ENCODE data around the gene FAM53B. TPM values are rescaled to one million over a fixed set of nuclear protein-coding genes. Genes with fewer than 3 reads are reported as not detected.

Gene FAM53B
- total and polyA plus RNA-seq, 4 donors, result 5.1 to 20.6 (median 9.6) TPM

DNA sequence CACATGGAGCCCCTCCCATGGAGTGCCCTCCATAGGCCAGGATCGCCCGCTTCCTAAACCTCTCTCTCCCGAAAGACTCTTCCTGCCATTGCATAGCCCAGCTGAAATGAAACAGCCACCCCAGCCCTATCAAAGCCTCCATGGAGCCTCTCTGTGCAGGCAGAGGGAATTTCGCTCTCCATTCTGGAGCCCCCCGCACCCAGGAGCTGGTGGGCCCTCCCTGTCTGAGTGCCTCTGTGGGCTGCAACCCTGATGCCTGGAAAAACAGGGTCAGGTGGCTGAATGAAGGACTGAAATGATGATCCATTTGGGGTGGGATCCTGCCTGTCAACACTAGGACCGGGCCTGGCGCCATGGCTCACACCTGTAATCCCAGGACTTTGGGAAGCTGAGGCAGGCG, 106.4 kb downstream of the FAM53B start:
- intact Hi-C loops (cut with DNase I), result no loop called here
- no peak for DNase-seq
- Histone ChIP-seq H3K4me3 (ENCODE audit: low read length in 2 of 2) (no peak overlapping the region), H3K27ac (ENCODE audit: low read depth in 1 of 2, low read length in 2 of 2) (no peak overlapping the region), H3K27me3 (ENCODE audit: control insufficient read depth in 1 of 2, insufficient read depth in 2 of 2, low read length in 1 of 2) (no peaks in the 10 kb centered on the region), H3K4me1 (ENCODE audit: control insufficient read depth in 1 of 2, insufficient read depth in 2 of 2, low read length in 2 of 2) (no peaks in the 10 kb centered on the region), H3K36me3 (ENCODE audit: control insufficient read depth in 1 of 2, insufficient read depth in 2 of 2, low read length in 1 of 2) (no peaks in the 10 kb centered on the region), H3K9me3 (ENCODE audit: control insufficient read depth, low read length) (no peaks in the 10 kb centered on the region)
- 98 to 99% methylated on average over 8 of the region's 8 CpGs for WGBS, 2 donors
- ATAC-seq (ENCODE audit: low FRiP score), result no peak

GRCh38 chr10:124637091-124637700, 107.0 kb downstream of the FAM53B start:
- intact Hi-C loops (cut with DNase I), result no loop called here
- no peak overlapping the region for H3K4me3 ChIP-seq (ENCODE audit: low read length in 2 of 2)
- WGBS, 2 donors, result 97% methylated on average over 14 of the region's 14 CpGs
- H3K9me3 ChIP-seq (ENCODE audit: control insufficient read depth, low read length), result no peaks in the 10 kb centered on the region
- DNase-seq (no peak), ATAC-seq (ENCODE audit: low FRiP score) (no peak)
- no peaks in the 10 kb centered on the region for H3K36me3 ChIP-seq (ENCODE audit: control insufficient read depth in 1 of 2, insufficient read depth in 2 of 2, low read length in 1 of 2)
- H3K4me1 ChIP-seq (ENCODE audit: control insufficient read depth in 1 of 2, insufficient read depth in 2 of 2, low read length in 2 of 2), result no peaks in the 10 kb centered on the region
- no peaks in the 10 kb centered on the region for H3K27me3 ChIP-seq (ENCODE audit: control insufficient read depth in 1 of 2, insufficient read depth in 2 of 2, low read length in 1 of 2)
- no peak overlapping the region for H3K27ac ChIP-seq (ENCODE audit: low read depth in 1 of 2, low read length in 2 of 2)

- Histone ChIP-seq H3K27ac (ENCODE audit: low read depth in 1 of 2, low read length in 2 of 2) (no peak overlapping the region), H3K4me3 (ENCODE audit: low read length in 2 of 2) (no peak overlapping the region), H3K36me3 (ENCODE audit: control insufficient read depth in 1 of 2, insufficient read depth in 2 of 2, low read length in 1 of 2) (no peaks in the 10 kb centered on the region), H3K27me3 (ENCODE audit: control insufficient read depth in 1 of 2, insufficient read depth in 2 of 2, low read length in 1 of 2) (no peaks in the 10 kb centered on the region), H3K4me1 (ENCODE audit: control insufficient read depth in 1 of 2, insufficient read depth in 2 of 2, low read length in 2 of 2) (no peaks in the 10 kb centered on the region), H3K9me3 (ENCODE audit: control insufficient read depth, low read length) (no peaks in the 10 kb centered on the region)
- intact Hi-C loops (cut with DNase I), result no loop called here
- 91% methylated on average over 19 of the region's 19 CpGs for WGBS, 2 donors
- ATAC-seq (ENCODE audit: low FRiP score) (no peak), DNase-seq (no peak)
Observed at GRCh38 chr10:124636271-124636995, 107.7 kb downstream of the FAM53B start.

GRCh38 chr10:124632566-124632965, 111.6 kb downstream of the FAM53B start:
- intact Hi-C loops (cut with DNase I), result loop anchor here in 1 of 2 donors (5.0 kb wide), 1 partner anchor 110 kb away; the partner anchor contains the start of gene FAM53B
- Histone ChIP-seq H3K27ac (ENCODE audit: low read depth in 1 of 2, low read length in 2 of 2) (no peak overlapping the region), H3K27me3 (ENCODE audit: control insufficient read depth in 1 of 2, insufficient read depth in 2 of 2, low read length in 1 of 2) (no peaks in the 10 kb centered on the region), H3K4me1 (ENCODE audit: control insufficient read depth in 1 of 2, insufficient read depth in 2 of 2, low read length in 2 of 2) (no peaks in the 10 kb centered on the region), H3K36me3 (ENCODE audit: control insufficient read depth in 1 of 2, insufficient read depth in 2 of 2, low read length in 1 of 2) (no peaks in the 10 kb centered on the region), H3K4me3 (ENCODE audit: low read length in 2 of 2) (no peak overlapping the region), H3K9me3 (ENCODE audit: control insufficient read depth, low read length) (no peaks in the 10 kb centered on the region)
- DNase-seq (no peak), ATAC-seq (ENCODE audit: low FRiP score) (no peak)
- 44 to 51% methylated on average over 10 of the region's 10 CpGs for WGBS, 2 donors

GRCh38 chr10:124632064-124632531, 112.1 kb downstream of the FAM53B start:
- ATAC-seq (ENCODE audit: low FRiP score), result peak; percentile 6
- Histone ChIP-seq H3K27me3 (ENCODE audit: control insufficient read depth in 1 of 2, insufficient read depth in 2 of 2, low read length in 1 of 2) (no peaks in the 10 kb centered on the region), H3K4me1 (ENCODE audit: control insufficient read depth in 1 of 2, insufficient read depth in 2 of 2, low read length in 2 of 2) (no peaks in the 10 kb centered on the region), H3K36me3 (ENCODE audit: control insufficient read depth in 1 of 2, insufficient read depth in 2 of 2, low read length in 1 of 2) (no peaks in the 10 kb centered on the region), H3K27ac (ENCODE audit: low read depth in 1 of 2, low read length in 2 of 2) (no peak overlapping the region), H3K4me3 (ENCODE audit: low read length in 2 of 2) (no peak overlapping the region), H3K9me3 (ENCODE audit: control insufficient read depth, low read length) (no peaks in the 10 kb centered on the region)
- WGBS, 2 donors, result 11 to 28% methylated on average over 19 of the region's 19 CpGs
- intact Hi-C loops (cut with DNase I), result loop anchor here in 1 of 2 donors (5.0 kb wide), 1 partner anchor 110 kb away; the partner anchor contains the start of gene FAM53B
- DNase-seq, result peak in 1 of 2 donors; percentile 87

DNA sequence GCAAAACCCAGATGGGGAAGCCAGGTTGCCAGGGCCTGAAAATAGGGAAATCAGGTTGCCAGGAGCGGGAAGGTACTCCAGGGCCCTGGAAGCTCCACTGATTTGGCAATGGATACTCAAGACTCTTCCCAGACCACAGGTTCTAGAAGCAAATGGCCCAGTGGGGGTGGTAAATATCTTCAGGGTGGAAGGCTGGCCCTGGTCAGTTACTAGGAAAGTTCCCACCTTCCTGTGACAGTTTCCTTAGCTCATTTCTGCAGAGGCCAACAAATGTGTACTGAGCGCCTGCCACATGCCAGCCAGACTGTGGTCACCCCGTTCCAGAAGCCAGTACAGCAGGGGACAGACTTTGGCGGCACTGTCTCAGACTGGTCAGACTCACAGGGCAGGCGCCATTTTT, 113.6 kb downstream of the FAM53B start:
- no peak for ATAC-seq (ENCODE audit: low FRiP score)
- H3K9me3 ChIP-seq (ENCODE audit: control insufficient read depth, low read length), result no peaks in the 10 kb centered on the region
- H3K4me1 ChIP-seq (ENCODE audit: control insufficient read depth in 1 of 2, insufficient read depth in 2 of 2, low read length in 2 of 2), result no peaks in the 10 kb centered on the region
- H3K4me3 ChIP-seq (ENCODE audit: low read length in 2 of 2), result no peak overlapping the region
- WGBS, 2 donors, result 38 to 62% methylated on average over 5 of the region's 5 CpGs
- DNase-seq, result no peak
- no peaks in the 10 kb centered on the region for H3K27me3 ChIP-seq (ENCODE audit: control insufficient read depth in 1 of 2, insufficient read depth in 2 of 2, low read length in 1 of 2)
- no peak overlapping the region for H3K27ac ChIP-seq (ENCODE audit: low read depth in 1 of 2, low read length in 2 of 2)
- intact Hi-C loops (cut with DNase I), result loop anchor here in 1 of 2 donors (5.0 kb wide), 1 partner anchor 112 kb away; the partner anchor contains the start of gene FAM53B
- no peaks in the 10 kb centered on the region for H3K36me3 ChIP-seq (ENCODE audit: control insufficient read depth in 1 of 2, insufficient read depth in 2 of 2, low read length in 1 of 2)

- intact Hi-C loops (cut with DNase I), result loop anchor here in 1 of 2 donors (5.0 kb wide), 1 partner anchor 112 kb away; the partner anchor contains the start of gene FAM53B
- H3K4me1 ChIP-seq (ENCODE audit: control insufficient read depth in 1 of 2, insufficient read depth in 2 of 2, low read length in 2 of 2), result no peaks in the 10 kb centered on the region
- no peaks in the 10 kb centered on the region for H3K9me3 ChIP-seq (ENCODE audit: control insufficient read depth, low read length)
- no peaks in the 10 kb centered on the region for H3K36me3 ChIP-seq (ENCODE audit: control insufficient read depth in 1 of 2, insufficient read depth in 2 of 2, low read length in 1 of 2)
- no peak overlapping the region for H3K27ac ChIP-seq (ENCODE audit: low read depth in 1 of 2, low read length in 2 of 2)
- ATAC-seq (ENCODE audit: low FRiP score) (peak; percentile 1), DNase-seq (no peak)
- no peak overlapping the region for H3K4me3 ChIP-seq (ENCODE audit: low read length in 2 of 2)
- no peaks in the 10 kb centered on the region for H3K27me3 ChIP-seq (ENCODE audit: control insufficient read depth in 1 of 2, insufficient read depth in 2 of 2, low read length in 1 of 2)
- 30 to 33% methylated on average over 6 of the region's 6 CpGs for WGBS, 2 donors
Observed at GRCh38 chr10:124629842-124630241, 114.3 kb downstream of the FAM53B start.

- peak; percentile 2 for ATAC-seq (ENCODE audit: low FRiP score)
- no peaks in the 10 kb centered on the region for H3K36me3 ChIP-seq (ENCODE audit: control insufficient read depth in 1 of 2, insufficient read depth in 2 of 2, low read length in 1 of 2)
- WGBS, 2 donors, result 19 to 20% methylated on average over 6 of the region's 6 CpGs
- intact Hi-C loops (cut with DNase I), result no loop called here
- no peaks in the 10 kb centered on the region for H3K9me3 ChIP-seq (ENCODE audit: control insufficient read depth, low read length)
- no peaks in the 10 kb centered on the region for H3K4me1 ChIP-seq (ENCODE audit: control insufficient read depth in 1 of 2, insufficient read depth in 2 of 2, low read length in 2 of 2)
- no peak overlapping the region for H3K4me3 ChIP-seq (ENCODE audit: low read length in 2 of 2)
- no peak overlapping the region for H3K27ac ChIP-seq (ENCODE audit: low read depth in 1 of 2, low read length in 2 of 2)
- no peak for DNase-seq
- H3K27me3 ChIP-seq (ENCODE audit: control insufficient read depth in 1 of 2, insufficient read depth in 2 of 2, low read length in 1 of 2), result no peaks in the 10 kb centered on the region
Observed at GRCh38 chr10:124629415-124629814, 114.8 kb downstream of the FAM53B start.

DNA sequence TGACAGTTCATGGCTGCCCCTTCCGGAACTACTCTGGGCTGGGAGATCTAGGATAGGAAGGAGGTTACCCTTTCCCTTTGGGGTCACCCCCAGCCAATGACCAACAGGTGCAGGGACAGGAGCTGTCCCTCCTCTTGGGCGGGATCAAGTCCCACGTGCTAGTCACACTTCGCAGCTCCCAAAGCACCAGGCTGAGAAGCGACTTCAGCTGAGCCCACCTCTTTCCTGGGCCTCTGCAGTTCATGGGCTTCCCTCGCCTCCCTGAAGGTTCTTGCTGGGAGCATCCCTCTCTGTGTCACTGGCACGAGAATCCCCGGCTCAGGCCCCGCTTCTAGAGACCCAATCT, 115.5 kb downstream of the FAM53B start:
- intact Hi-C loops (cut with DNase I), result no loop called here
- no peak overlapping the region for H3K4me3 ChIP-seq (ENCODE audit: low read length in 2 of 2)
- ATAC-seq (ENCODE audit: low FRiP score), result no peak
- no peaks in the 10 kb centered on the region for H3K36me3 ChIP-seq (ENCODE audit: control insufficient read depth in 1 of 2, insufficient read depth in 2 of 2, low read length in 1 of 2)
- H3K27me3 ChIP-seq (ENCODE audit: control insufficient read depth in 1 of 2, insufficient read depth in 2 of 2, low read length in 1 of 2), result no peaks in the 10 kb centered on the region
- no peaks in the 10 kb centered on the region for H3K4me1 ChIP-seq (ENCODE audit: control insufficient read depth in 1 of 2, insufficient read depth in 2 of 2, low read length in 2 of 2)
- no peak overlapping the region for H3K27ac ChIP-seq (ENCODE audit: low read depth in 1 of 2, low read length in 2 of 2)
- 83 to 85% methylated on average over 9 of the region's 9 CpGs for WGBS, 2 donors
- DNase-seq, result no peak
- H3K9me3 ChIP-seq (ENCODE audit: control insufficient read depth, low read length), result no peaks in the 10 kb centered on the region

Data from aorta (tissue), 5 donors.